GM12878 (cell line): ENCODE data around the gene PPP4R3B. TPM values are rescaled to one million over a fixed set of nuclear protein-coding genes. Genes with fewer than 3 reads are reported as not detected.

Experiments used
- ATAC-seq: fragments of 200-7000 bp; cut with Tn5 transposase; 3 replicates; pipeline ENCODE4 v1.9.1; 2020; ENCODE audit warnings: mild to moderate bottlenecking, moderate library complexity
- BruUV-seq: library from RNA; stranded (reverse); fragments of 400-500 nt; replicated peaks from 2 replicates; lab custom pipeline; 2021; lab: Mats Ljungman, UMichigan
- CTCF ChIA-PET: fragments of 300-600 bp; sonication (Branson Sonifier 250); formaldehyde crosslinking; extraction: SDS; loops from one replicate; lab custom pipeline; 2021; ENCODE audit warnings: inconsistent platforms; lab: Yijun Ruan, JAX
- POLR2A ChIA-PET: fragments of 350-600 bp; formaldehyde crosslinking; extraction: SDS; loops from one replicate; lab custom pipeline; 2021; ENCODE audit warnings: inconsistent platforms; lab: Charles Lee
- RAD21 ChIA-PET: fragments of 300-600 bp; sonication (Branson Sonifier 250); formaldehyde crosslinking; loops from one replicate; lab custom pipeline; 2023; ENCODE audit warnings: antibody characterized with exemption; ENCODE audit not compliant: unreplicated experiment; lab: Charles Lee
- SMC1A ChIA-PET: fragments of 300-600 bp; sonication (Branson Sonifier 250); formaldehyde crosslinking; loops from one replicate; lab custom pipeline; 2023; ENCODE audit not compliant: unreplicated experiment, uncharacterized antibody; lab: Charles Lee
- DNase-seq: peaks from one replicate; pipeline ENCODE4 v3.0.0-alpha.2; 2011; ENCODE audit warnings: low read depth, low spot score
- FAIRE-seq: peaks from 3 replicates; lab custom pipeline; 2011; peaks lifted over from hg19 to GRCh38; lab: Jason Lieb, UNC
- H2AFZ ChIP-seq: 2 replicates; pipeline ENCODE4 v1.6.0; 2011; ENCODE audit warnings: low read depth, low read length, control low read depth; ENCODE audit not compliant: control insufficient read depth
- H3K27ac ChIP-seq: 2 replicates; pipeline ENCODE4 v1.5.1; 2011; ENCODE audit warnings: control low read depth; ENCODE audit not compliant: control insufficient read depth, insufficient read depth
- H3K27me3 ChIP-seq, 2 experiments: replicated peaks in 1 of 2; 2 replicates each; pipeline versions ENCODE4 v1.6.0 to v1.6.1; 2011; ENCODE audit warnings: low read length in 1 of 2; ENCODE audit not compliant: control insufficient read depth in 2 of 2, insufficient read depth in 2 of 2
- H3K36me3 ChIP-seq, 2 experiments: 2 replicates each; pipeline ENCODE4 v1.5.1; 2011; ENCODE audit warnings: low read length in 1 of 2; ENCODE audit not compliant: control insufficient read depth in 2 of 2, insufficient read depth in 2 of 2
- H3K4me1 ChIP-seq: 2 replicates; pipeline ENCODE4 v1.6.1; 2011; ENCODE audit warnings: mild to moderate bottlenecking, low read length, moderate library complexity, mixed read lengths; ENCODE audit not compliant: control insufficient read depth, insufficient read depth
- H3K4me2 ChIP-seq: 2 replicates; pipeline ENCODE4 v1.6.0; 2011; ENCODE audit warnings: control low read depth; ENCODE audit not compliant: control insufficient read depth, insufficient read depth
- H3K4me3 ChIP-seq: fragments of 200-600 bp; sonication (generic); 2 replicates; pipeline ENCODE4 v1.5.1; 2016
- H3K79me2 ChIP-seq: 2 replicates; pipeline ENCODE4 v1.6.0; 2011; ENCODE audit warnings: low read length; ENCODE audit not compliant: control insufficient read depth, insufficient read depth
- H3K9ac ChIP-seq: 2 replicates; pipeline ENCODE4 v1.8.0; 2011; ENCODE audit warnings: low read length, control low read depth, mixed read lengths; ENCODE audit not compliant: control insufficient read depth, insufficient read depth
- H3K9me3 ChIP-seq: replicated peaks from 3 replicates; pipeline ENCODE4 v1.5.1; 2011; ENCODE audit warnings: mild to moderate bottlenecking, low read length; ENCODE audit not compliant: control insufficient read depth, insufficient read depth
- H4K20me1 ChIP-seq: 2 replicates; pipeline ENCODE4 v1.6.0; 2011; ENCODE audit not compliant: control insufficient read depth, insufficient read depth
- ATF3 ChIP-seq: IDR thresholded peaks from 2 replicates; pipeline ENCODE4 v1.6.1; 2011; ENCODE audit warnings: low read depth, mild to moderate bottlenecking, low read length, moderate library complexity, borderline replicate concordance; ENCODE audit errors: extremely low read depth
- ATF7 ChIP-seq: fragments of 450-650 bp; IDR thresholded peaks from 2 replicates; pipeline ENCODE4 v1.6.1; 2016; ENCODE audit warnings: low read depth, mild to moderate bottlenecking
- EP300 ChIP-seq, 2 experiments: fragments of 150-350 bp in 1 of 2; IDR thresholded peaks; 2 replicates each; pipeline ENCODE4 v1.6.1; 2011 to 2012; ENCODE audit warnings: low read depth in 2 of 2, low read length in 2 of 2, borderline replicate concordance in 1 of 2, improper control_type of control experiment in 1 of 2, inconsistent platforms in 1 of 2; ENCODE audit not compliant: control insufficient read depth in 1 of 2
- EZH2 ChIP-seq: IDR thresholded peaks from 2 replicates; pipeline ENCODE4 v1.6.1; 2012; ENCODE audit warnings: low read depth, mild to moderate bottlenecking, control low read depth, inconsistent platforms, low read length, borderline replicate concordance; ENCODE audit not compliant: control insufficient read depth
- FOS ChIP-seq: IDR thresholded peaks from 3 replicates; pipeline ENCODE4 v1.6.1; 2011; ENCODE audit warnings: borderline replicate concordance; ENCODE audit not compliant: insufficient read length; ENCODE audit errors: extremely low read depth
- HDAC2 ChIP-seq: fragments of 200-600 bp; sonication (generic); IDR thresholded peaks from 2 replicates; pipeline ENCODE4 v1.6.1; 2017
- IRF4 ChIP-seq: IDR thresholded peaks from 2 replicates; pipeline ENCODE4 v1.6.1; 2011; ENCODE audit warnings: low read depth, low read length
- MEF2B ChIP-seq: fragments of 450-650 bp; IDR thresholded peaks from 2 replicates; pipeline ENCODE4 v1.6.1; 2018; ENCODE audit warnings: mild to moderate bottlenecking, moderate library complexity; ENCODE audit not compliant: partially characterized antibody, poor library complexity, severe bottlenecking
- NR2F1 ChIP-seq: fragments of 450-650 bp; conservative IDR thresholded peaks from 2 replicates; pipeline ENCODE4 v1.6.1; 2017; ENCODE audit warnings: mild to moderate bottlenecking
- RBBP5 ChIP-seq: fragments of 200-600 bp; sonication (generic); conservative IDR thresholded peaks from 2 replicates; pipeline ENCODE4 v1.6.1; 2016
- SMAD1 ChIP-seq: fragments of 450-650 bp; IDR thresholded peaks from 2 replicates; pipeline ENCODE4 v1.6.1; 2018; ENCODE audit warnings: mild to moderate bottlenecking, low read depth; ENCODE audit not compliant: partially characterized antibody
- SMC3 ChIP-seq: IDR thresholded peaks from 2 replicates; pipeline ENCODE4 v1.6.1; 2011; ENCODE audit warnings: low read length, improper control_type of control experiment, borderline replicate concordance
- SP1 ChIP-seq: IDR thresholded peaks from one replicate; pipeline ENCODE4 v1.6.1; 2011; ENCODE audit warnings: low read depth, low read length
- SPI1 ChIP-seq: IDR thresholded peaks from 2 replicates; pipeline ENCODE4 v1.6.1; 2011; ENCODE audit warnings: low read depth, mild to moderate bottlenecking, low read length, moderate library complexity, borderline replicate concordance; ENCODE audit not compliant: insufficient read depth
- USF1 ChIP-seq: IDR thresholded peaks from 2 replicates; pipeline ENCODE4 v1.6.1; 2011; ENCODE audit warnings: borderline replicate concordance, low read depth, mild to moderate bottlenecking, moderate library complexity, mixed read lengths, low read length; ENCODE audit not compliant: insufficient read depth; ENCODE audit errors: extremely low read length
- WGBS: methylation state at CpG from one replicate; pipeline ENCODE4 v1.1.6; 2016; ENCODE audit warnings: low lambda C conversion rate; ENCODE audit not compliant: insufficient replicate concordance, insufficient coverage; ENCODE audit errors: missing lambda C conversion rate; 5-methylcytosine and 5-hydroxymethylcytosine counted together
- in situ Hi-C: fragments of 300-500 bp; cut with MboI; formaldehyde crosslinking; loops from 9 replicates; pipeline ENCODE4 v1.14.3; 2018; ENCODE audit warnings: mixed read lengths
- intact Hi-C: fragments of 100-400 bp; cut with micrococcal nuclease; formaldehyde crosslinking; loops from one replicate; pipeline ENCODE4 v1.14.2; 2022; ENCODE audit not compliant: unreplicated experiment
- polyA plus RNA-seq, 11 experiments: library from polyadenylated mRNA; depleted of rRNA in 4 of 11; unstranded in 6 of 11; stranded (reverse) in 5 of 11; fragments of >200 nt; fragmentation: Nextera tagmentation in 4 of 11; fragmentation: Illumina TruSeq in 1 of 11; extraction: Ambion mirVana in 4 of 11; extraction: Trizol in 1 of 11; gene quantifications; 1 replicate in 1 of 11; 2 replicates in 10 of 11; pipeline versions ENCODE4 v1.2.1 to v1.2.3, GENCODE V29; 2011 to 2016; ENCODE audit warnings: inconsistent platforms in 2 of 11, missing spikeins in 2 of 11, low read depth in 1 of 11
- total RNA-seq, 4 experiments: library from RNA; depleted of rRNA in 3 of 4; stranded (reverse); fragments of >200 nt in 3 of 4; fragmentation: Illumina TruSeq in 1 of 4; extraction: Trizol in 1 of 4; gene quantifications; 2 replicates each; pipeline versions ENCODE4 v1.2.1 to v1.2.3, GENCODE V29; 2013 to 2021
- TF ChIP-seq, protein P1 (sequence below): IDR thresholded peaks from 2 replicates; pipeline ENCODE4 v1.6.1; 2012; ENCODE audit warnings: low read length, inconsistent platforms

The PPP4R3B gene
- total and polyA plus RNA-seq, 10 of the 15 experiments (the other 5 are each of a cell fraction or from before 2014, with no cell fraction given), result 10.9 to 70.1 (median 49.2) TPM

DNA sequence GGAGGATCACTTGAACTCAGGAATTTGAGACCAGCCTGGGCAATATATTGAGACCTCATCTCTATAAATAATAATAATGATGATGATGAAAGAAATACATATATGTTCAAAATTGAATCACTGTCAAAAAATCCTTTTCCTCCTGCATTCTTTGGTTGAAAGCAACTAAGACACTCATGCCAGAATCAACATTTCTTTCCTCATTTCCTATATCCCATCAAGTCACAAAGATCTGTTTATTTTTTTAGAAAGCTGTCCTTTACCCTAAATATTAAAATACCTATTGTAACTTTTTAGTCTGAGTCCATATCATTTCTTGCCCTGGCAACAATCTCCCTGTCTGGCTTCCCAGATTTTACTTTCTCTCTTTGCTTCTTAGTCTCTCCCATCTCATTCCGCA is 31.8 kb upstream of the PPP4R3B start:
- no peak overlapping the region for H3K9ac ChIP-seq
- no peak overlapping the region for H3K4me3 ChIP-seq
- POLR2A ChIA-PET, result interaction anchor here (0.6 kb wide), 1 partner anchor 76 kb away, joined by 4 read pairs; no protein-coding TSS in a partner anchor
- no TSS peak for BruUV-seq
- H3K4me2 ChIP-seq, result no peak overlapping the region
- intact Hi-C loops, result no loop called here
- H3K79me2 ChIP-seq, result no peaks in the 10 kb centered on the region
- no peaks in the 10 kb centered on the region for H3K27me3 ChIP-seq
- H4K20me1 ChIP-seq, result no peaks in the 10 kb centered on the region
- TF ChIP-seq RBBP5 (no peak), SMC3 (no peak), ATF3 (no peak)
- no peak for ATAC-seq
- SMC1A ChIA-PET, result interaction anchor here (0.6 kb wide), 1 partner anchor 20 kb away, joined by 3 read pairs; no protein-coding TSS in a partner anchor
- 88% methylated on average over 1 of the region's 1 CpG for WGBS
- no peaks in the 10 kb centered on the region for H3K9me3 ChIP-seq
- in situ Hi-C loops, result no loop called here
- H3K4me1 ChIP-seq, result no peaks in the 10 kb centered on the region
- no peak for FAIRE-seq
- no peak overlapping the region for H3K27ac ChIP-seq
- RAD21 ChIA-PET, result no interaction called here
- CTCF ChIA-PET, result no interaction called here
- H3K36me3 ChIP-seq, result peaks cover 0 to 16% of the 10 kb centered on the region in 2 experiments; a peak in 3 of 4 replicates
- no peak for DNase-seq
- no peak overlapping the region for H2AFZ ChIP-seq

GRCh38 chr2:55636831-55637230 is 19.4 kb upstream of the PPP4R3B start:
- ChIA-PET SMC1A (no interaction called here), RAD21 (no interaction called here), POLR2A (no interaction called here), CTCF (no interaction called here)
- Histone ChIP-seq H3K4me1 (no peaks in the 10 kb centered on the region), H3K79me2 (no peaks in the 10 kb centered on the region), H4K20me1 (no peaks in the 10 kb centered on the region), H3K4me3 (no peak overlapping the region), H3K9me3 (no peaks in the 10 kb centered on the region), H3K4me2 (no peak overlapping the region), H3K27me3 (no peaks in the 10 kb centered on the region), H3K27ac (no peak overlapping the region), H3K36me3 (peaks cover 3 to 28% of the 10 kb centered on the region in 2 experiments), H2AFZ (no peak overlapping the region), H3K9ac (no peak overlapping the region)
- FAIRE-seq (no peak), ATAC-seq (no peak), DNase-seq (no peak)
- 85% methylated on average over 3 of the region's 3 CpGs for WGBS
- BruUV-seq, result no TSS peak
- intact Hi-C loops, result no loop called here
- in situ Hi-C loops, result no loop called here
- TF ChIP-seq EZH2 (no peak), ATF7 (no peak), FOS (no peak), SPI1 (no peak), IRF4 (no peak), SMAD1 (no peak), SP1 (no peak), HDAC2 (no peak), EP300 (IDR thresholded peaks at IDR 0.05; ENCODE audit: borderline replicate concordance in 1 of 2, control insufficient read depth in 1 of 2, low read depth in 2 of 2, low read length in 2 of 2) (no peak), MEF2B (no peak), NR2F1 (no peak), USF1 (no peak)
- TF ChIP-seq, protein P1, sequence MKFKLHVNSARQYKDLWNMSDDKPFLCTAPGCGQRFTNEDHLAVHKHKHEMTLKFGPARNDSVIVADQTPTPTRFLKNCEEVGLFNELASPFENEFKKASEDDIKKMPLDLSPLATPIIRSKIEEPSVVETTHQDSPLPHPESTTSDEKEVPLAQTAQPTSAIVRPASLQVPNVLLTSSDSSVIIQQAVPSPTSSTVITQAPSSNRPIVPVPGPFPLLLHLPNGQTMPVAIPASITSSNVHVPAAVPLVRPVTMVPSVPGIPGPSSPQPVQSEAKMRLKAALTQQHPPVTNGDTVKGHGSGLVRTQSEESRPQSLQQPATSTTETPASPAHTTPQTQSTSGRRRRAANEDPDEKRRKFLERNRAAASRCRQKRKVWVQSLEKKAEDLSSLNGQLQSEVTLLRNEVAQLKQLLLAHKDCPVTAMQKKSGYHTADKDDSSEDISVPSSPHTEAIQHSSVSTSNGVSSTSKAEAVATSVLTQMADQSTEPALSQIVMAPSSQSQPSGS, result no peak
